Measurements from ENCODE around the gene PLEKHH3. TPM values are rescaled to one million over a fixed set of nuclear protein-coding genes. Genes with fewer than 3 reads are reported as not detected.
A peak's percentile ranks its signal among the peaks of the same experiment; 100 is the strongest.

PLEKHH3 gene
- total and polyA plus RNA-seq, 12 donors, result 1.8 to 73.2 (median 46.6) TPM

DNA sequence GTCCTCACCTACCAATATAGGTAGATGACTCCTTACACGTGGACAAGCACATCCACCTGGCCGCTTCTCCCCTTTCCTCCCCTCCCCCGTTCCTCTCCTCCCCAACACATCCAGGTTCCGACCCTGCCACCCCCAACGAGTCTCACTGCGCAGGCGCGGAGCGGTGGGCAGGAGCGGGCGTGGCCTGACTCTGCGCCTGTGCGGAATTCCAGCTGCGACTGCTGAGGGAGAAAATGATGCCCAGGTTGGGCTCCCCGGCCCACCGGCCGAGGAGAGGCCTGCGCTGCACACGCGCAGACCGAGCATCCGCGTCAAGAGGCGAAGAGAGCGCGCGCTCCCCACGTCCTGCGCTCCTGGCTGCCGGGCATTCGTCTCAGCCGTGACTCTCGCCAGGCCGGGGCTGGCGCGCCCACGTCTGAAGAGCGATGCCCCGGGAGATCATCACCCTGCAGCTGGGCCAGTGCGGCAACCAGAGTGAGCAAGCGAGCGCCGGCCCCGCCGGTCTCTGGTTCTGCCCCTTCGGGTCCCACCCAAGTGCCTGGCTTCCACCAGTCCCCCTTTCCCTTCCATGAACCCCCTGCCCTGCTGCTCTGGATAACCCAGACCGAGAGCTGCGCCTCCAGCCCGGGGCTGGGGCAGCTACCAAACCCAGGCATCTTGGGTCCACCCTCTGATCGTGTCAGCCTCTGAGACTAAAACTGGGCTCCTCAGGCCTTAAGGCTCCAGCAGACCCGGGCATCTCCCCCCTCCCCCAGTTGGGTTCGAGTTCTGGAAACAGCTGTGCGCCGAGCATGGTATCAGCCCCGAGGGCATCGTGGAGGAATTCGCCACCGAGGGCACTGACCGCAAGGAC lies 17.5 kb downstream of the PLEKHH3 start, which contains the start of gene TUBG2:
Gene TUBG2 (plus strand): TSS at position 206 of the 853 bp plus-strand sequence. CDS start 220 bp downstream, at position 426.
- peak within 1 kb of the TSS in 4 of 5 donors; percentile 60 to 89 (median 82) for H3K27ac ChIP-seq
- peak; percentile 89 to 93 (median 91) for DNase-seq
- no peaks in the 10 kb centered on the region for H3K9me3 ChIP-seq (replicated peaks in 1 of 3)
- H3K36me3 ChIP-seq (replicated peaks in 1 of 2), result peaks cover 0 to 29% of the 10 kb centered on the region in 2 donors
- intact Hi-C loops (cut with DNase I), result no loop called here
- peak within 1 kb of the TSS; percentile 25 to 71 (median 58) for H3K4me3 ChIP-seq
- peaks cover 13 to 26% of the 10 kb centered on the region in 2 donors for H3K4me1 ChIP-seq (replicated peaks in 1 of 2)
- TF ChIP-seq, protein P1, sequence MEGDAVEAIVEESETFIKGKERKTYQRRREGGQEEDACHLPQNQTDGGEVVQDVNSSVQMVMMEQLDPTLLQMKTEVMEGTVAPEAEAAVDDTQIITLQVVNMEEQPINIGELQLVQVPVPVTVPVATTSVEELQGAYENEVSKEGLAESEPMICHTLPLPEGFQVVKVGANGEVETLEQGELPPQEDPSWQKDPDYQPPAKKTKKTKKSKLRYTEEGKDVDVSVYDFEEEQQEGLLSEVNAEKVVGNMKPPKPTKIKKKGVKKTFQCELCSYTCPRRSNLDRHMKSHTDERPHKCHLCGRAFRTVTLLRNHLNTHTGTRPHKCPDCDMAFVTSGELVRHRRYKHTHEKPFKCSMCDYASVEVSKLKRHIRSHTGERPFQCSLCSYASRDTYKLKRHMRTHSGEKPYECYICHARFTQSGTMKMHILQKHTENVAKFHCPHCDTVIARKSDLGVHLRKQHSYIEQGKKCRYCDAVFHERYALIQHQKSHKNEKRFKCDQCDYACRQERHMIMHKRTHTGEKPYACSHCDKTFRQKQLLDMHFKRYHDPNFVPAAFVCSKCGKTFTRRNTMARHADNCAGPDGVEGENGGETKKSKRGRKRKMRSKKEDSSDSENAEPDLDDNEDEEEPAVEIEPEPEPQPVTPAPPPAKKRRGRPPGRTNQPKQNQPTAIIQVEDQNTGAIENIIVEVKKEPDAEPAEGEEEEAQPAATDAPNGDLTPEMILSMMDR (IDR thresholded peaks at IDR 0.05), result no peak
- peak; percentile 49 to 91 for TF ChIP-seq POLR2A (IDR thresholded peaks at IDR 0.05)
- no peaks in the 10 kb centered on the region for H3K27me3 ChIP-seq
- 1 to 4% (median 1%) methylated on average over 14 to 57 of the region's 59 CpGs for WGBS, 4 donors

- intact Hi-C loops (cut with DNase I), result no loop called here
- WGBS, 4 donors, result 91 to 93% (median 92%) methylated on average over 9 of the region's 9 CpGs
These were observed 18.8 kb downstream of the PLEKHH3 start for GRCh38 chr17:42657824-42658588.

DNA sequence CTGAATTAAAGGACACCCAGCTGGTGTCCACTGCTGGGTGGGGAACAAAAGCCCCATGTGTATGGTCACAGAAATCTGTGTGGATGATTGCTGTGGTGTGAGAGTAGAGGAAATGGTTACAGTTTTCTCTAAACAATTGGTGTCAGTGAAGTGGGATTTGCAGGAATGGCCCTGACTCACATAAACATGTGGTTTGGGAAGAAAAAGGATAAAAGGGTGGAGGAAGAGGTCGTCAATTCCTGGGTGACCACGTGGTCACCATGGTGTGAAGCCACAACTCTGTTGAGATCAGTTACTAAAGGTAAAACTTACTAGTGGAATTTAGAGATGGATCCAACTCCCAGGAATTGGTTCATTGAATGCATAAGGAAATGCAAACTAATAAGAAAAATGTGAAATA lies 21.3 kb downstream of the PLEKHH3 start:
- H3K27ac ChIP-seq, result no peak overlapping the region
- H3K9me3 ChIP-seq (replicated peaks in 1 of 3), result no peaks in the 10 kb centered on the region
- no peak for TF ChIP-seq POLR2A (IDR thresholded peaks at IDR 0.05)
- TF ChIP-seq, protein P1 (IDR thresholded peaks at IDR 0.05), result no peak
- WGBS, 4 donors, result 56 to 69% (median 64%) methylated on average over 2 of the region's 2 CpGs
- peaks cover 9 to 16% of the 10 kb centered on the region in 2 donors for H3K4me1 ChIP-seq (replicated peaks in 1 of 2)
- no peak for DNase-seq
- intact Hi-C loops (cut with DNase I), result no loop called here
- no peaks in the 10 kb centered on the region for H3K36me3 ChIP-seq (replicated peaks in 1 of 2)
- H3K4me3 ChIP-seq, result no peak overlapping the region
- no peaks in the 10 kb centered on the region for H3K27me3 ChIP-seq

More at GRCh38 chr17:42657824-42658588, 18.8 kb downstream of the PLEKHH3 start:
- TF ChIP-seq, protein P1 (IDR thresholded peaks at IDR 0.05), result no peak
- no peak for TF ChIP-seq POLR2A (IDR thresholded peaks at IDR 0.05)
- Histone ChIP-seq H3K36me3 (replicated peaks in 1 of 2) (peaks cover 0 to 16% of the 10 kb centered on the region in 2 donors), H3K27ac (no peak overlapping the region), H3K4me1 (replicated peaks in 1 of 2) (peaks cover 13 to 26% of the 10 kb centered on the region in 2 donors), H3K9me3 (replicated peaks in 1 of 3) (no peaks in the 10 kb centered on the region), H3K27me3 (no peaks in the 10 kb centered on the region), H3K4me3 (no peak overlapping the region)
- no peak for DNase-seq
